GM12872 (cell line): ENCODE results near the gene PTCSC3.

Experiments used
- TF ChIP-seq, protein P1 (sequence below): IDR thresholded peaks from 3 replicates; pipeline ENCODE4 v1.5.1; 2011; ENCODE audit warnings: low read depth, mild to moderate bottlenecking, low read length, moderate library complexity; ENCODE audit not compliant: insufficient read depth

Gene PTCSC3

DNA sequence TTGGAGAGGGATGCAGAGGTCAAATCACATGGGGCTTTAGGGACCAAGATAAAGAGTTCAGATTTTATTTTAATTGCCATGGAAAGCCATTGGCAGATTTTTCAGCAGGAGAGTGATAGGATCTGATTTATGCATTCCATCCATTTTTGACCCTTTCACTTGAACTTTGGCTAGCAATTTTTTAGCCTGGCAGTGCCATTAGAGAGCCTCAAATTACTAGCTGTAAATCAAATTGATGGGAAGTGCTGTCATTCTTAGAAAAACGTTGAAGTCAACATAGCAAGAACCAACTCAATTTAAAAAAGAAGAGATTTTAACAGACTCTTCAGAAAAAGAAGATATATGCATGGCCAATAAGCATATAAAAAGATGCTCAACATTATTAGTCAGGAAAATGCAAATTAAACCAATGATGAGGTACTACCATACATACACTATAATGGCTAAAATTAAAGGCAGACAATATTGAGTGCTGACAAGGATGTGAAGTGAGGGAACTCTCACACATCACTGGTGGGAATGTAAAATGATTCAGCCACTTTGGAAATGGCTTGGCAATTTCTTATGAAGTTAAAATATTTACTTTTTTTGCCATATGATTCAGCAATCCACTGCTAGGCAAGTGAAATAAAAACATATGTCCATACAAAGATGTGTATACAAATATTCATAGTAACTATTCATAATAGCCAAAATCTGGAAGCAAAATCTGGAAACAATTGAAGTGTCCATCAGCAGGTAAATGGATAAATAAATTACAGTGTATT, 89.7 kb downstream of the PTCSC3 start:
- TF ChIP-seq, protein P1, sequence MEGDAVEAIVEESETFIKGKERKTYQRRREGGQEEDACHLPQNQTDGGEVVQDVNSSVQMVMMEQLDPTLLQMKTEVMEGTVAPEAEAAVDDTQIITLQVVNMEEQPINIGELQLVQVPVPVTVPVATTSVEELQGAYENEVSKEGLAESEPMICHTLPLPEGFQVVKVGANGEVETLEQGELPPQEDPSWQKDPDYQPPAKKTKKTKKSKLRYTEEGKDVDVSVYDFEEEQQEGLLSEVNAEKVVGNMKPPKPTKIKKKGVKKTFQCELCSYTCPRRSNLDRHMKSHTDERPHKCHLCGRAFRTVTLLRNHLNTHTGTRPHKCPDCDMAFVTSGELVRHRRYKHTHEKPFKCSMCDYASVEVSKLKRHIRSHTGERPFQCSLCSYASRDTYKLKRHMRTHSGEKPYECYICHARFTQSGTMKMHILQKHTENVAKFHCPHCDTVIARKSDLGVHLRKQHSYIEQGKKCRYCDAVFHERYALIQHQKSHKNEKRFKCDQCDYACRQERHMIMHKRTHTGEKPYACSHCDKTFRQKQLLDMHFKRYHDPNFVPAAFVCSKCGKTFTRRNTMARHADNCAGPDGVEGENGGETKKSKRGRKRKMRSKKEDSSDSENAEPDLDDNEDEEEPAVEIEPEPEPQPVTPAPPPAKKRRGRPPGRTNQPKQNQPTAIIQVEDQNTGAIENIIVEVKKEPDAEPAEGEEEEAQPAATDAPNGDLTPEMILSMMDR, result no peak

DNA sequence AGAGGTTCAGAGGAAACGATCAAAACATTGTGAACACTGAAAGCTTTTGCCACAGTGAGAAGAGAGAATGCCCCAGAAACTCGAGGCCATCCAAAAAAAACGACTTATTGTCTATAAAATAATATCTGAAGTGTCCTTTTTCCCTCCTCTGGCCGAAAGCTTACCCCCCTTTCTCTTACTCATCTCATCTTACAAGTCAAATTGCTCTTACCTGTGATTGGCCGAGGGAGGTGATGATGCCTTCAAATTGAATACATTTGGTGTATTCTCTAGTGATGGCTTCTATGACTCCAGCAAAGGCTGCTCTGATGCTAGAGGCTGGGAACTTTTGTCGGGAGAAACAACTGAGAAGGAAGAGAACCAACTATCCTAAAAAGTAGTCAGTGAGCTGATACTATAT, 90.7 kb downstream of the PTCSC3 start:
- TF ChIP-seq, protein P1, result no peak
